Measurements from ENCODE around the gene IL17RC. TPM values are rescaled to one million over a fixed set of nuclear protein-coding genes. Genes with fewer than 3 reads are reported as not detected.

The IL17RC gene
- total RNA-seq, 1 donor from 2014 or later = 3.1 TPM

DNA sequence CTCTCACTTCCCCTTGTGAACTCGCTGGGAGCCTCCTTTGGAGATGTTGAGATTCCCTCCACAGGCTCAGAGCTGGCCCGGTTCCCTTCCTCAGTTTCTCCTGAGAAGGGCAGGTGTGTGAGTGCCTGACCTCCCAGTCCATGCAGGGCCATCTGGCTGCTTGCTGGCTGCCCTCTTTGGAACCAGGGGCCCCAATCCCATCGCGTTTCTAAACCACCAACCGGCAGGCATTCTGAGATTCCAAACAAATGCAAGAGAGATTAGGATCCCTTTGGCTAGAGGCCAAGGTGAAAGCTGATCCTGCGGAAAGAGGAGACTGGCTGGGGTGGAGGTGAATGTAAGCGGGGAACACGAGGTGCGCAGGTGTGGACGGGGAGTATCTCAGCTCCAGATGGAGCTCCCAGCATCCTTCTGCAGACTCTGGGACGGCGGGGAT is 38.2 kb downstream of the IL17RC start:
- Histone ChIP-seq H3K9me3 (ENCODE audit: low read depth) (no peaks in the 10 kb centered on the region), H3K27ac (no peak overlapping the region), H4K20me1 (ENCODE audit: low read depth) (peaks cover 9% of the 10 kb centered on the region), H3K79me2 (ENCODE audit: low read depth) (peaks cover 5% of the 10 kb centered on the region), H3K4me1 (peaks cover 4% of the 10 kb centered on the region), H3F3A (ENCODE audit: low read depth) (peaks cover 15% of the 10 kb centered on the region), H2AFZ (replicated peaks) (no peak overlapping the region), H3K4me2 (no peak overlapping the region), H3K4me3 (no peak overlapping the region), H3K9ac (no peak overlapping the region), H3K36me3 (no peaks in the 10 kb centered on the region), H3K27me3 (peaks cover 13% of the 10 kb centered on the region)
- TF ChIP-seq EZH2 (IDR thresholded peaks at IDR 0.05) (no peak), EZH2phosphoT487 (IDR thresholded peaks at IDR 0.05) (no peak)
- peaks cover 9% of the 10 kb centered on the region for H3K27me3 Mint-ChIP-seq (ENCODE audit: insufficient read depth, low read depth)
- no peak overlapping the region for H3K4me3 Mint-ChIP-seq
- H3K9me3 Mint-ChIP-seq = no peaks in the 10 kb centered on the region
- no peaks in the 10 kb centered on the region for H3K36me3 Mint-ChIP-seq
- H3K27ac Mint-ChIP-seq = no peak overlapping the region
- DNase-seq (ENCODE audit: low spot score) = no peak
- H3K4me1 Mint-ChIP-seq = peaks cover 16% of the 10 kb centered on the region

GRCh38 chr3:9955611-9956352 is 38.9 kb downstream of the IL17RC start:
- peaks cover 9% of the 10 kb centered on the region for H4K20me1 ChIP-seq (ENCODE audit: low read depth)
- H3K27ac Mint-ChIP-seq = no peak overlapping the region
- peaks cover 16% of the 10 kb centered on the region for H3K4me1 Mint-ChIP-seq
- peaks cover 15% of the 10 kb centered on the region for H3F3A ChIP-seq (ENCODE audit: low read depth)
- no peaks in the 10 kb centered on the region for H3K9me3 ChIP-seq (ENCODE audit: low read depth)
- no peaks in the 10 kb centered on the region for H3K36me3 Mint-ChIP-seq
- peaks cover 4% of the 10 kb centered on the region for H3K4me1 ChIP-seq
- DNase-seq (ENCODE audit: low spot score) = no peak
- no peak overlapping the region for H3K9ac ChIP-seq
- H3K4me3 ChIP-seq = no peak overlapping the region
- H3K27me3 Mint-ChIP-seq (ENCODE audit: insufficient read depth, low read depth) = peaks cover 9% of the 10 kb centered on the region
- peaks cover 5% of the 10 kb centered on the region for H3K79me2 ChIP-seq (ENCODE audit: low read depth)
- no peak overlapping the region for H3K4me3 Mint-ChIP-seq
- H3K27me3 ChIP-seq = peaks cover 13% of the 10 kb centered on the region
- no peak overlapping the region for H3K4me2 ChIP-seq
- TF ChIP-seq EZH2 (IDR thresholded peaks at IDR 0.05) = no peak
- no peak for TF ChIP-seq EZH2phosphoT487 (IDR thresholded peaks at IDR 0.05)
- no peak for TF ChIP-seq CTCF (IDR thresholded peaks at IDR 0.05)
- no peak overlapping the region for H3K27ac ChIP-seq
- H3K9me3 Mint-ChIP-seq = no peaks in the 10 kb centered on the region
- H2AFZ ChIP-seq (replicated peaks) = no peak overlapping the region
- H3K36me3 ChIP-seq = no peaks in the 10 kb centered on the region

DNA sequence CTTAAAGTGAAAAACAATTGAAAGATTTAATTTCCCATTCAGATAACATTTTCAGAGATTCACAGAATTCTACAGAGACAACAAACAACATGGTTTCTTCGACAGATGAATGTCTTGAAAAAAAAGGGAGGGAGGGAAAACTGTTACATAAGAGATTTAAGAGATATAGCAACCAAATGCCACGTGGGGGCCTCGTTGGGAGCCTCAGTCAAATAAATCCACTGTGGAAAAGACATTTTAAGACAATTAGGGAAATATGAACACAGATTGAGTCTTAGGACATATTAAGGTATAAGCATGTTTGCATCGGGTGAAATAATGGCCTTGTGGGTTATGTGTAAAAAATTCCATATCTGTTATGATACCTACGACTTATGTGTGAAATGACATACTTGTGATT is 40.3 kb downstream of the IL17RC start:
- DNase-seq (ENCODE audit: low spot score) = no peak

More for the DNA sequence above, 40.3 kb downstream of the IL17RC start:
- Histone ChIP-seq H3K27ac (no peak overlapping the region), H3K9me3 (ENCODE audit: low read depth) (no peaks in the 10 kb centered on the region), H2AFZ (replicated peaks) (no peak overlapping the region), H3F3A (ENCODE audit: low read depth) (peaks cover 12% of the 10 kb centered on the region), H3K4me2 (no peak overlapping the region), H3K36me3 (no peaks in the 10 kb centered on the region), H3K79me2 (ENCODE audit: low read depth) (no peaks in the 10 kb centered on the region), H4K20me1 (ENCODE audit: low read depth) (no peaks in the 10 kb centered on the region), H3K27me3 (peaks cover 13% of the 10 kb centered on the region), H3K4me3 (no peak overlapping the region), H3K4me1 (no peaks in the 10 kb centered on the region), H3K9ac (no peak overlapping the region)
- Mint-ChIP-seq H3K9me3 (no peaks in the 10 kb centered on the region), H3K4me3 (no peak overlapping the region), H3K27ac (no peak overlapping the region), H3K4me1 (peaks cover 14% of the 10 kb centered on the region), H3K36me3 (no peaks in the 10 kb centered on the region), H3K27me3 (ENCODE audit: insufficient read depth, low read depth) (peaks cover 9% of the 10 kb centered on the region)
- peak; percentile 22 for TF ChIP-seq CTCF (IDR thresholded peaks at IDR 0.05)
- TF ChIP-seq EZH2phosphoT487 (IDR thresholded peaks at IDR 0.05) = no peak
- TF ChIP-seq EZH2 (IDR thresholded peaks at IDR 0.05) = no peak
